ENCODE results near the gene DCST2.

DNA sequence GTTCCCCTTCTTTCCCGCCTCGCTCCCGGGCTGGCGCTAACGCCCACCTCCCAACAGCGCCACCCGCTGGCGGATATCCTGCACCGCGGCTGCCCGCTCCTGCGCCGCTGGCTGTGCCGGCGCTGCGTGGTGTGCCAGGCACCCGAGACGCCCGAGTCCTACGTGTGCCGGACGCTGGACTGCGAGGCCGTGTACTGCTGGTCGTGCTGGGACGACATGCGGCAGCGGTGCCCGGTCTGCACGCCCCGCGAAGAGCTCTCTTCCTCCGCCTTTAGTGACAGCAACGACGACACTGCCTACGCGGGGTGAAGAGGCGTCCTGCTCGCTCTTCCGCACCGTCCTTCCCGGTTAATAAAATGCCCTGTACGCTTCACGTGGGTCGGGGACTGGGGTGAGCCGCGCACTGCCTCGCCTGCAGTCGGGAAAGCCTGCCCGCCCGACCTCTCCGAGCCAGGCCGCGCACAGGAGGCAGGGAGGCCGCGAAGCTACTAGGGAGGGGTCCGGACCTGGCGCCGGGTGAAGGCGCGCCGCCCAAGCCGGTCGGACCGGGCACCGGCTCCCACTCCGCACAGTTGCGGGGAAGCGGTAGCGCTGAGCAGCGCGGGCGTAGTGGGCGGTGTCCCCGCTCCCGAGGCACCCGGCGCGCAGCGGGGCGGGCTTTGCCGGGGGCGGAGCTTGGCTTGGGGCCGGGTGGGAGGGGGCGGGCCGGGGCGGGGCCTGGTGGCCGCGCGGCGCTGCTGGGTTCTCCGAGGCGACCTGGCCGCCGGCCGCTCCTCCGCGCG is 17.2 kb upstream of the DCST2 start, which contains the start of gene ADAM15:
- TF ChIP-seq, protein P1, sequence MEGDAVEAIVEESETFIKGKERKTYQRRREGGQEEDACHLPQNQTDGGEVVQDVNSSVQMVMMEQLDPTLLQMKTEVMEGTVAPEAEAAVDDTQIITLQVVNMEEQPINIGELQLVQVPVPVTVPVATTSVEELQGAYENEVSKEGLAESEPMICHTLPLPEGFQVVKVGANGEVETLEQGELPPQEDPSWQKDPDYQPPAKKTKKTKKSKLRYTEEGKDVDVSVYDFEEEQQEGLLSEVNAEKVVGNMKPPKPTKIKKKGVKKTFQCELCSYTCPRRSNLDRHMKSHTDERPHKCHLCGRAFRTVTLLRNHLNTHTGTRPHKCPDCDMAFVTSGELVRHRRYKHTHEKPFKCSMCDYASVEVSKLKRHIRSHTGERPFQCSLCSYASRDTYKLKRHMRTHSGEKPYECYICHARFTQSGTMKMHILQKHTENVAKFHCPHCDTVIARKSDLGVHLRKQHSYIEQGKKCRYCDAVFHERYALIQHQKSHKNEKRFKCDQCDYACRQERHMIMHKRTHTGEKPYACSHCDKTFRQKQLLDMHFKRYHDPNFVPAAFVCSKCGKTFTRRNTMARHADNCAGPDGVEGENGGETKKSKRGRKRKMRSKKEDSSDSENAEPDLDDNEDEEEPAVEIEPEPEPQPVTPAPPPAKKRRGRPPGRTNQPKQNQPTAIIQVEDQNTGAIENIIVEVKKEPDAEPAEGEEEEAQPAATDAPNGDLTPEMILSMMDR (conservative IDR thresholded peaks at IDR 0.05; ENCODE audit: low read length), result peak; percentile 54
- no peak for TF ChIP-seq EZH2phosphoT487 (IDR thresholded peaks at IDR 0.05; ENCODE audit: borderline replicate concordance)
